Measurements from ENCODE around the gene FAM193B.

FAM193B gene

GRCh38 chr5:177596775-177597238, 42.4 kb upstream of the FAM193B start:
- Histone ChIP-seq H3K36me3 (ENCODE audit: control insufficient read depth, low read length) (peaks cover 59% of the 10 kb centered on the region), H3K9me2 (replicated peaks; ENCODE audit: control insufficient read depth, low read length) (no peaks in the 10 kb centered on the region), H3K27me3 (ENCODE audit: control insufficient read depth, low read length) (no peaks in the 10 kb centered on the region), H3K4me2 (ENCODE audit: low read length) (no peak overlapping the region), H3F3A (ENCODE audit: control insufficient read depth, insufficient read depth) (peaks cover 25% of the 10 kb centered on the region), H3K4me1 (ENCODE audit: control insufficient read depth, low read length) (peaks cover 40% of the 10 kb centered on the region), H3K79me2 (ENCODE audit: control insufficient read depth, low read length) (peaks cover 42% of the 10 kb centered on the region), H3K9me3 (ENCODE audit: control insufficient read depth, insufficient read depth, low read length) (no peaks in the 10 kb centered on the region), H3K4me3 (ENCODE audit: low read length) (no peak overlapping the region), H3K27ac (ENCODE audit: low read depth, low read length) (no peak overlapping the region), H4K20me1 (ENCODE audit: control insufficient read depth, insufficient read depth, low read depth, low read length) (peaks cover 5% of the 10 kb centered on the region; the same call in 1 of the 2 replicates)
- TF ChIP-seq CTCF (IDR thresholded peaks at IDR 0.05; ENCODE audit: low read depth, low read length, poor library complexity, severe bottlenecking), result no peak
- no peak for TF ChIP-seq EZH2phosphoT487 (IDR thresholded peaks at IDR 0.05; ENCODE audit: borderline replicate concordance, low read length)

GRCh38 chr5:177595991-177596774, 41.8 kb upstream of the FAM193B start:
- Histone ChIP-seq H3K9me3 (ENCODE audit: control insufficient read depth, insufficient read depth, low read length) (no peaks in the 10 kb centered on the region), H3K79me2 (ENCODE audit: control insufficient read depth, low read length) (peaks cover 35% of the 10 kb centered on the region), H3F3A (ENCODE audit: control insufficient read depth, insufficient read depth) (peaks cover 22% of the 10 kb centered on the region), H3K9me2 (replicated peaks; ENCODE audit: control insufficient read depth, low read length) (no peaks in the 10 kb centered on the region), H3K4me2 (ENCODE audit: low read length) (no peak overlapping the region), H3K27me3 (ENCODE audit: control insufficient read depth, low read length) (0 out of 2 replicates have a peak, but pooled peaks cover under 1% of the 10 kb centered on the region), H4K20me1 (ENCODE audit: control insufficient read depth, insufficient read depth, low read depth, low read length) (peaks cover 5% of the 10 kb centered on the region; the same call in 1 of the 2 replicates), H3K4me3 (ENCODE audit: low read length) (no peak overlapping the region), H3K4me1 (ENCODE audit: control insufficient read depth, low read length) (peaks cover 39% of the 10 kb centered on the region), H3K27ac (ENCODE audit: low read depth, low read length) (no peak overlapping the region), H3K36me3 (ENCODE audit: control insufficient read depth, low read length) (peaks cover 53% of the 10 kb centered on the region)
- no peak for TF ChIP-seq EZH2phosphoT487 (IDR thresholded peaks at IDR 0.05; ENCODE audit: borderline replicate concordance, low read length)
- TF ChIP-seq CTCF (IDR thresholded peaks at IDR 0.05; ENCODE audit: low read depth, low read length, poor library complexity, severe bottlenecking), result no peak

DNA sequence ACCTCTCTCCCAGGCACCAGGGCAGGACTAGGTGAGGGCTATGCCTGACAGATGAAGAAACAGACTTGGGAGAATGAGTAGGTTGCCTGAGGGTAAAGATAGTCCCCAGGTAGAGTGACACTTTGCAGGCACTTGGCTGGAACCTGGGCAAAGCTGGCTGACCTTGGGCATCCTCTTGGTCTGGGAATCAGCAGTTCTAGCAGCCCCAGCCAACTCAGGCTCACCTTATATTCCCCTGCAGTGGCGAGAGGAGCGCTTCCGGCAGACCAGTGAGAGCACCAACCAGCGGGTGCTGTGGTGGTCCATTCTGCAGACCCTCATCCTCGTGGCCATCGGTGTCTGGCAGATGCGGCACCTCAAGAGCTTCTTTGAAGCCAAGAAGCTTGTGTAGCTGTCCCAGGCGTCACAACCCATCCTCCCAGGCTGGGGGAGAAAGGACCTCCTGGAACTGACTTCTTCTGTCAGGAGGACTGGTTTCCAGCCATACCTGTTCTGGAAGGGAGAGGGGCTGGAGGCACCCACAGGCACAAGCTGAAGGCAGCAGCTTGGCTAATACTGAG, 40.7 kb upstream of the FAM193B start:
- H3K4me2 ChIP-seq (ENCODE audit: low read length), result no peak overlapping the region

More for the DNA sequence above, 40.7 kb upstream of the FAM193B start:
- peaks cover 6% of the 10 kb centered on the region; the same call in 1 of the 2 replicates for H3K27me3 ChIP-seq (ENCODE audit: control insufficient read depth, low read length)
- H3K9me3 ChIP-seq (ENCODE audit: control insufficient read depth, insufficient read depth, low read length), result no peaks in the 10 kb centered on the region
- H3K4me3 ChIP-seq (ENCODE audit: low read length), result no peak overlapping the region
- no peaks in the 10 kb centered on the region for H3K9me2 ChIP-seq (replicated peaks; ENCODE audit: control insufficient read depth, low read length)
- H3K27ac ChIP-seq (ENCODE audit: low read depth, low read length), result no peak overlapping the region
- TF ChIP-seq EZH2phosphoT487 (IDR thresholded peaks at IDR 0.05; ENCODE audit: borderline replicate concordance, low read length), result no peak
- no peak for TF ChIP-seq CTCF (IDR thresholded peaks at IDR 0.05; ENCODE audit: low read depth, low read length, poor library complexity, severe bottlenecking)
- peaks cover 33% of the 10 kb centered on the region for H3K4me1 ChIP-seq (ENCODE audit: control insufficient read depth, low read length)
- H4K20me1 ChIP-seq (ENCODE audit: control insufficient read depth, insufficient read depth, low read depth, low read length), result 0 out of 2 replicates have a peak, but pooled peaks cover 2% of the 10 kb centered on the region
- H3K36me3 ChIP-seq (ENCODE audit: control insufficient read depth, low read length), result peaks cover 46% of the 10 kb centered on the region
- peaks cover 15% of the 10 kb centered on the region for H3F3A ChIP-seq (ENCODE audit: control insufficient read depth, insufficient read depth)
- H3K79me2 ChIP-seq (ENCODE audit: control insufficient read depth, low read length), result peaks cover 25% of the 10 kb centered on the region
